Measurements from ENCODE around the gene ELOB.

Gene ELOB

DNA sequence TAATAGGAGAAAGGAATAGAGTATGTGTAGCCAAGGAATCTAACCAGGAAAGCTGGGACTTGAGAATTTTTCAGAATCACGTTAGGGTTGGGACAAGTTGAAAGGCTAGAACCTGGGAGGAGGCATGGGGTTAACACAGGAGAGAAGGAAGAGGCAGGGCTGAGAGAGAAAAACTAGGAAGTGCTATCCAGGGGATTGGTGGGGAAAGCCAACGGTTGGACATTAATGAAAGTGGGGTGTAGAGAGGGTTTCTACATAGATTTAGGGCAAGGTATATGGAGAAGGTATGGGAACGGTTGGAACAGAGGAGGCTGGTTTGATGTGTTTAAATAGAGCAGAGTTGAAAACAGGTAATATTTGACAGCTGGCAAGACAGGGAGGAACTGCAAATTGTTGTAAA lies 21.9 kb downstream of the ELOB start:
- TF ChIP-seq, protein P1, sequence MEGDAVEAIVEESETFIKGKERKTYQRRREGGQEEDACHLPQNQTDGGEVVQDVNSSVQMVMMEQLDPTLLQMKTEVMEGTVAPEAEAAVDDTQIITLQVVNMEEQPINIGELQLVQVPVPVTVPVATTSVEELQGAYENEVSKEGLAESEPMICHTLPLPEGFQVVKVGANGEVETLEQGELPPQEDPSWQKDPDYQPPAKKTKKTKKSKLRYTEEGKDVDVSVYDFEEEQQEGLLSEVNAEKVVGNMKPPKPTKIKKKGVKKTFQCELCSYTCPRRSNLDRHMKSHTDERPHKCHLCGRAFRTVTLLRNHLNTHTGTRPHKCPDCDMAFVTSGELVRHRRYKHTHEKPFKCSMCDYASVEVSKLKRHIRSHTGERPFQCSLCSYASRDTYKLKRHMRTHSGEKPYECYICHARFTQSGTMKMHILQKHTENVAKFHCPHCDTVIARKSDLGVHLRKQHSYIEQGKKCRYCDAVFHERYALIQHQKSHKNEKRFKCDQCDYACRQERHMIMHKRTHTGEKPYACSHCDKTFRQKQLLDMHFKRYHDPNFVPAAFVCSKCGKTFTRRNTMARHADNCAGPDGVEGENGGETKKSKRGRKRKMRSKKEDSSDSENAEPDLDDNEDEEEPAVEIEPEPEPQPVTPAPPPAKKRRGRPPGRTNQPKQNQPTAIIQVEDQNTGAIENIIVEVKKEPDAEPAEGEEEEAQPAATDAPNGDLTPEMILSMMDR (IDR thresholded peaks at IDR 0.05; ENCODE audit: insufficient read depth, low read length, poor library complexity, severe bottlenecking) = no peak
- no peak for DNase-seq (ENCODE audit: extremely low read depth, insufficient read length)
- H3K36me3 ChIP-seq (ENCODE audit: control insufficient read depth, insufficient read depth, low read length) = peaks cover 30% of the 10 kb centered on the region

DNA sequence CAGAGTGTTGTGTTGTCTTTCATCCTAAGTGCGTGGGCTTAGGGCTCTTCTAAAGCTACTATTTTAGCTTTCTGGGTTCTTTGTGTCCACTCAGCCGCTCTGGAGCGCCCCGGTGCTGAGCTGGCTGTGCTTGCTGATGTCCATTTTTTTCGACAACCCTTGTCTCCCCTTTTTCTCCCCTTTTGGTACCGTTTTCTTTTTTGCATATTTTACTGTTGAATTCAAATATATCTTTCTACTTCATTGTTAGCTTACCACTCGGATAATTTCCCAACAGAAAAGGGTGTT lies 23.4 kb downstream of the ELOB start:
- peaks cover 17% of the 10 kb centered on the region for H3K36me3 ChIP-seq (ENCODE audit: control insufficient read depth, insufficient read depth, low read length)
- H3K4me3 ChIP-seq (replicated peaks; ENCODE audit: low read depth, low read length) = peak overlapping the region; percentile 75
- TF ChIP-seq, protein P1 (IDR thresholded peaks at IDR 0.05; ENCODE audit: insufficient read depth, low read length, poor library complexity, severe bottlenecking) = no peak
- no peak for DNase-seq (ENCODE audit: extremely low read depth, insufficient read length)
- H3K27me3 ChIP-seq (replicated peaks; ENCODE audit: control insufficient read depth, insufficient read depth, low read length) = no peaks in the 10 kb centered on the region

More for the DNA sequence above, 21.9 kb downstream of the ELOB start:
- H3K4me3 ChIP-seq (replicated peaks; ENCODE audit: low read depth, low read length) = peak overlapping the region; percentile 75
- H3K27me3 ChIP-seq (replicated peaks; ENCODE audit: control insufficient read depth, insufficient read depth, low read length) = no peaks in the 10 kb centered on the region

DNA sequence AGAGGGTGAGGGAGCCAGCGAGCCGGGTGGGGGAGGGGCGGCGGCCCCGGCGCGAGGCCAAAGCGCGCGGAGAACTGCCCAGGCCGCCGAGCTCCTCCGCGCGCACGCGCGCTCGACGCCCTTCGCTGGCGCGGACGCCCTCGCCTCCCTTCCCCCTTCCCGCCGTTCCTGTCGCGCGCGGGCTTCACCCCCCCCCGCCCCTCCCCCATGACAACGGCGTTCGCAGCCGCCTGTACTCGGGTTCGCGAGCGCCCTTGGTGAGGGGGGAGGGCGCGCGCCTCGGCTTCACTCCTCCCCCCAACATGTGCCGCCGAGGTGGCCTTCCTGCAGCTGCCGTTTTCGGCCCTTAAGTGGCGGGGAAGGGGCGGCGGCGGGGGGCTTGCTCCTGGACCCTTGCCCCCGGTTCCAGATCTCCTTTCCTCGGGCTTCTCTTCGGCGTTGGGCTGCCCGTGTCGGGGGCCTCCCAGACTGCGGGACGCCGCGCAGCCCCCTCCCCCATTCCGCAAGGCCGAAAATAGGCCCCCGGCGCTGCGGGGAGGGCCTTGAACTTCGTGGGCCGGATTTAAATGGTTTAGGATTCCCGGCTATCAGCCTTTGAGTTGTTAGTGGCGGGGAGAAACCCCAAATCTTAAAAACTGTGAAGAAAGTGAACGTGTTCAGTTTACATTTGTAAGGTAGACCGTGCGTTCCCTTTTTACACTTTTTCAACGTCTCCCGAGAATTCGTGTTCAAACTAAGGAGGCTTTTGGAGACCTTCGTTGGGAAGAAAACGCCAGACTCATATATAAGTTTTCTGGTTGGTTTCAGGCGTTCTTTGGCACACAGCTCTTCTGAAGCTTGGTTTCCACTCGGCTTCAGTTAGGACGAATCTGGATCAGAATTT lies 24.0 kb downstream of the ELOB start:
- peak; percentile 90 for DNase-seq (ENCODE audit: extremely low read depth, insufficient read length)
- peak overlapping the region; percentile 75 for H3K4me3 ChIP-seq (replicated peaks; ENCODE audit: low read depth, low read length)
- H3K27me3 ChIP-seq (replicated peaks; ENCODE audit: control insufficient read depth, insufficient read depth, low read length) = no peaks in the 10 kb centered on the region
- peaks cover 13% of the 10 kb centered on the region for H3K36me3 ChIP-seq (ENCODE audit: control insufficient read depth, insufficient read depth, low read length)
- TF ChIP-seq, protein P1 (IDR thresholded peaks at IDR 0.05; ENCODE audit: insufficient read depth, low read length, poor library complexity, severe bottlenecking) = no peak

DNA sequence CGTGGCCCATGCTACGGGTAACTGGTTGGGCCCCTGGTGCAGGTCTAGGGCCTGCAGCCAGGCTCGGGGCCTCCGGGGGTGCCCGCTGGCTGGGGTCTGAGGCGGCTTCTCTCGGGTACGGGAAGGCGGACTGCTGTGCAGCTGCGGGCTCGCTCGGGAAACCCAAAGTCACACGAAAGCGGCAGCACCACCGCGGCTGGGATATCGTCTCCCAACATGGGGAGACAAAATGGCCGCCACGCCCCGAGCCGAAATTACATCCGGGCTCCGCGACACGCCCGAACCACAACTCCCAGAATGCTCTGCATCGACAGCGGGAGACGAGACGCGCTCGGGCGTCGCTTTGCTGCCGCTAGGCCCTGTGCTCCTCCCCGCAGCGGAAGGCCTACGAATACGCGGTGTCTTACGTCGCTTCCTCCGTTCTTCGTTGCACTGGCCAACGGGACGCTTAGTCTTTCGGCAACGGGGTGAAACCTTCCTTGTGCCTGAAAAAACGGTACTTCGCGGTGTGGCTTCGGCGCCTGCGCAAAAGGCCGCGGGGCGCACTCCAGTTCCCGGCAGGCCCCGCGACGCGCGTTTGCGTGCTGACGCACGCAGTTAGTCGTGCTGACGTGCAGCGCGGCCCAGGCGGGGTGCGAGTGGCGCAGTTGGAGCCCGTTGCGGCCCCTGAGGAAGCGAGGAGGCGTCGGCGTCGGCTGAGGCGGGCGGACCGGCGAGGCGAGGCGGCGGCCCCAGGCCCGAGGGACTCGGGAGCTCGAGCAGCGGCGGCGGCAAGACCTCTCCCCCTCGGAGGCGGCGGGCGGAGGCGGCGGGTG lies 24.8 kb downstream of the ELOB start, which contains the start of gene SRRM2:
TSS of gene SRRM2 (plus strand) at position 604 of the 815 bp plus-strand sequence. CDS start 3,727 bp downstream, outside the sequence.
- TF ChIP-seq, protein P1 (IDR thresholded peaks at IDR 0.05; ENCODE audit: insufficient read depth, low read length, poor library complexity, severe bottlenecking) = no peak
- Histone ChIP-seq H3K36me3 (ENCODE audit: control insufficient read depth, insufficient read depth, low read length) (peaks cover 5% of the 10 kb centered on the region), H3K4me3 (replicated peaks; ENCODE audit: low read depth, low read length) (peak within 1 kb of the TSS; percentile 75), H3K27me3 (replicated peaks; ENCODE audit: control insufficient read depth, insufficient read depth, low read length) (no peaks in the 10 kb centered on the region)
- DNase-seq (ENCODE audit: extremely low read depth, insufficient read length) = peak; percentile 99

DNA sequence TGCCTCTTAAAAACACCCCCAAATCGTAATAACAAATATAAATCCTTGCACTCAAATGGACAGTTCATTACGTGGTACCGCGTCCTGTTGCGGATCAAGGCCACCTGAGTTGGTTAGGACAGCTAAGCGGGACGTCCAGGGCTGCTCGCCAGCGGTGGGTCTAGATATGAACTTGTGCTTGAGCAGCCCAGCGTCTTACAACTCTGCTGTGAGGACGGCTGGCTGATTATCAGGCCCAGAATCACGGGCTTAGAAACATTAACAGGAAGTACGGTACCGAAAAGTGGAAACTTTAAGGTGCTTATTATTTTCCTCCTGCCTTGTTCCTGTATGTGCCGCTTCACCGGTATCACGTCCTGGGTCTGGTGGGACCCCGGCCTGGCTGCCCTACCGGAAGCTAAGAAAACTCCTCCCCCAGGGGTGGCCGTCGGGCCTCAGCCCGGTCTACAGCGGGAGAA lies 25.5 kb downstream of the ELOB start:
- no peak for DNase-seq (ENCODE audit: extremely low read depth, insufficient read length)
- no peaks in the 10 kb centered on the region for H3K27me3 ChIP-seq (replicated peaks; ENCODE audit: control insufficient read depth, insufficient read depth, low read length)
- H3K4me3 ChIP-seq (replicated peaks; ENCODE audit: low read depth, low read length) = peak overlapping the region; percentile 75
- H3K36me3 ChIP-seq (ENCODE audit: control insufficient read depth, insufficient read depth, low read length) = peaks cover 3% of the 10 kb centered on the region
- TF ChIP-seq, protein P1 (IDR thresholded peaks at IDR 0.05; ENCODE audit: insufficient read depth, low read length, poor library complexity, severe bottlenecking) = no peak

All from GM06990 (cell line).